ENCODE results near the gene AKR1E2. TPM values are rescaled to one million over a fixed set of nuclear protein-coding genes. Genes with fewer than 3 reads are reported as not detected.
A peak's percentile ranks its signal among the peaks of the same experiment; 100 is the strongest.

The AKR1E2 gene
- total and polyA plus RNA-seq, 9 of the 15 experiments (the other 6 are each of a cell fraction or from before 2014, with no cell fraction given) = 4.2 to 16.6 (median 9.8) TPM

GRCh38 chr10:4848356-4849041, 22.5 kb downstream of the AKR1E2 start (continued):
- TF ChIP-seq U2AF1 (optimal IDR thresholded peaks at IDR 0.05; ENCODE audit: low read depth, low read length) (no peak), RFX7 (CRISPR knock-in tag; IDR thresholded peaks at IDR 0.05) (peak; percentile 29; the same call in 1 of the 2 replicates), TCFL5 (CRISPR knock-in tag; conservative IDR thresholded peaks at IDR 0.05) (no peak), PML (IDR thresholded peaks at IDR 0.05; ENCODE audit: low read length) (peak; percentile 88), ZMIZ1 (IDR thresholded peaks at IDR 0.05; ENCODE audit: low read depth in 2 of 2, low read length in 2 of 2) (peak in 1 of 2 experiments; percentile 80; a peak in 1 of 4 replicates), ZNF766 (CRISPR knock-in tag; conservative IDR thresholded peaks at IDR 0.05) (0 out of 2 replicates have a peak, but pooled peaks have one; percentile 37), PYGO2 (tag; IDR thresholded peaks at IDR 0.05) (no peak), ZBTB40 (IDR thresholded peaks at IDR 0.05) (0 out of 2 replicates have a peak, but pooled peaks have one; percentile 24), ZBTB40 (CRISPR knock-in tag; IDR thresholded peaks at IDR 0.05) (no peak), WHSC1 (IDR thresholded peaks at IDR 0.05; ENCODE audit: low read length) (no peak), ARHGAP35 (IDR thresholded peaks at IDR 0.05; ENCODE audit: partially characterized antibody) (no peak), SAP30 (IDR thresholded peaks at IDR 0.05; ENCODE audit: borderline replicate concordance, insufficient read depth, low read depth, low read length, poor library complexity, severe bottlenecking) (no peak), LEF1 (IDR thresholded peaks at IDR 0.05) (peak; percentile 81), DLX4 (CRISPR knock-in tag; IDR thresholded peaks at IDR 0.05) (no peak), NFIX (CRISPR knock-in tag; IDR thresholded peaks at IDR 0.05; ENCODE audit: low read depth) (no peak)
